ENCODE data around the gene HIGD1B. TPM values are rescaled to one million over a fixed set of nuclear protein-coding genes. Genes with fewer than 3 reads are reported as not detected.
A peak's percentile ranks its signal among the peaks of the same experiment; 100 is the strongest.
"Not testable (repeated sequence)": the region's sequence is repeated elsewhere in the genome, so short reads cannot be mapped to it uniquely, and the experiment has no call there.

The HIGD1B gene
- 1 to 10 TPM; 2.8 to 6.8 (median 4.5) TPM for polyA plus RNA-seq (ENCODE audit: insufficient read length in 10 of 10)
- long read RNA-seq, donor 1, partial matches to known transcripts: 0 of 2 reads
- long read RNA-seq, donor 1, other reads (novel, unspliced or antisense): 0 of 2 reads
- long read RNA-seq, donor 2, partial matches to known transcripts: 0 of 2 reads
- long read RNA-seq, donor 2, other reads (novel, unspliced or antisense): 0 of 2 reads
- long read RNA-seq, donor 3: 0 reads
- long read RNA-seq, donor 4, transcript HIGD1B-201 (3 exons, 635 nt): major isoform, 5 of 7 reads
- long read RNA-seq, donor 4, partial matches to known transcripts: 0 of 7 reads
- long read RNA-seq, donor 4, other reads (novel, unspliced or antisense): 0 of 7 reads
- long read RNA-seq, donor 5, transcript HIGD1B-201 (3 exons, 635 nt): major isoform, 7 of 9 reads
- long read RNA-seq, donor 5, partial matches to known transcripts: 0 of 9 reads
- long read RNA-seq, donor 5, other reads (novel, unspliced or antisense): 0 of 9 reads
- long read RNA-seq, donor 6, transcript HIGD1B-201 (3 exons, 635 nt): major isoform, 7 of 10 reads
- long read RNA-seq, donor 6, partial matches to known transcripts: 0 of 10 reads
- long read RNA-seq, donor 6, other reads (novel, unspliced or antisense): 0 of 10 reads
- long read RNA-seq, donor 7, partial matches to known transcripts: 0 of 4 reads
- long read RNA-seq, donor 7, other reads (novel, unspliced or antisense): 0 of 4 reads
- long read RNA-seq, donor 8, partial matches to known transcripts: 0 of 1 reads
- long read RNA-seq, donor 8, other reads (novel, unspliced or antisense): 0 of 1 reads
- long read RNA-seq, donor 9: 0 reads

GRCh38 chr17:44847586-44847985 lies at the start of gene HIGD1B:
HIGD1B (plus strand) TSS chr17:44847883; CDS start chr17:44848153, 270 bp downstream.
- peak in 2 of 3 donors; percentile 39 to 80 for DNase-seq

- DNase-seq: no peak
Observed at GRCh38 chr17:44798356-44798755, 49.3 kb upstream of the HIGD1B start.

GRCh38 chr17:44801880-44802279 lies 45.8 kb upstream of the HIGD1B start:
- no peak for DNase-seq

GRCh38 chr17:44804302-44805089 lies 43.2 kb upstream of the HIGD1B start:
- DNase-seq: peak in 2 of 3 donors; percentile 54 to 85

- DNase-seq: no peak
Observed at GRCh38 chr17:44807093-44807816, 40.4 kb upstream of the HIGD1B start.

- DNase-seq: peak in 1 of 3 donors; percentile 26
Observed at GRCh38 chr17:44807817-44808155, 39.9 kb upstream of the HIGD1B start.

- DNase-seq: no peak
Observed at GRCh38 chr17:44808156-44808555, 39.5 kb upstream of the HIGD1B start.

- not testable (repeated sequence) for DNase-seq
Observed at GRCh38 chr17:44808656-44809388, 38.9 kb upstream of the HIGD1B start.

- DNase-seq: no peak
Observed at GRCh38 chr17:44812263-44812662, 35.4 kb upstream of the HIGD1B start.

- DNase-seq: not testable (repeated sequence)
Observed at GRCh38 chr17:44818508-44818907, 29.2 kb upstream of the HIGD1B start.

GRCh38 chr17:44820631-44821212 lies 27.0 kb upstream of the HIGD1B start:
- DNase-seq: peak in 1 of 3 donors; percentile 80

GRCh38 chr17:44825236-44825635 lies 22.4 kb upstream of the HIGD1B start:
- not testable (repeated sequence) for DNase-seq

GRCh38 chr17:44826123-44826790 lies 21.4 kb upstream of the HIGD1B start:
- DNase-seq: no peak

GRCh38 chr17:44827863-44828262 lies 19.8 kb upstream of the HIGD1B start:
- DNase-seq: no peak

GRCh38 chr17:44828919-44829522 lies 18.7 kb upstream of the HIGD1B start:
- DNase-seq: peak in 1 of 3 donors; percentile 44

GRCh38 chr17:44829523-44830358 lies 17.9 kb upstream of the HIGD1B start, which contains the start of gene GJC1:
GJC1 (minus strand) TSS chr17:44830287; CDS start chr17:44805817, 24,470 bp downstream.
- peak in 2 of 3 donors; percentile 40 to 73 for DNase-seq

- DNase-seq: peak in 2 of 3 donors; percentile 28 to 78
Observed at GRCh38 chr17:44830359-44831288, 17.1 kb upstream of the HIGD1B start.

Measured in muscle of back (tissue), 13 donors.